ENCODE results near the gene DES. TPM values are rescaled to one million over a fixed set of nuclear protein-coding genes. Genes with fewer than 3 reads are reported as not detected.

The DES gene
- total RNA-seq, 1 donor from 2014 or later: not detected

DNA sequence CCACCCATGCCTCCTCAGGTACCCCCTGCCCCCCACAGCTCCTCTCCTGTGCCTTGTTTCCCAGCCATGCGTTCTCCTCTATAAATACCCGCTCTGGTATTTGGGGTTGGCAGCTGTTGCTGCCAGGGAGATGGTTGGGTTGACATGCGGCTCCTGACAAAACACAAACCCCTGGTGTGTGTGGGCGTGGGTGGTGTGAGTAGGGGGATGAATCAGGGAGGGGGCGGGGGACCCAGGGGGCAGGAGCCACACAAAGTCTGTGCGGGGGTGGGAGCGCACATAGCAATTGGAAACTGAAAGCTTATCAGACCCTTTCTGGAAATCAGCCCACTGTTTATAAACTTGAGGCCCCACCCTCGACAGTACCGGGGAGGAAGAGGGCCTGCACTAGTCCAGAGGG is 803 bp upstream of the DES start:
- H3K4me1 Mint-ChIP-seq: no peaks in the 10 kb centered on the region
- H3K27me3 Mint-ChIP-seq: peaks cover 44% of the 10 kb centered on the region
- H3K9me3 Mint-ChIP-seq: no peaks in the 10 kb centered on the region
- DNase-seq: no peak
- no peaks in the 10 kb centered on the region for H3K36me3 Mint-ChIP-seq (ENCODE audit: low read depth)
- no peak overlapping the region for H3K4me3 Mint-ChIP-seq
- H3K27ac Mint-ChIP-seq: no peak overlapping the region
- intact Hi-C loops (cut with micrococcal nuclease): no loop called here

- Mint-ChIP-seq H3K27ac (no peak overlapping the region), H3K27me3 (peaks cover 37% of the 10 kb centered on the region), H3K4me3 (no peak overlapping the region), H3K4me1 (no peaks in the 10 kb centered on the region), H3K9me3 (no peaks in the 10 kb centered on the region), H3K36me3 (ENCODE audit: low read depth) (no peaks in the 10 kb centered on the region)
- intact Hi-C loops (cut with micrococcal nuclease): no loop called here
- DNase-seq: no peak
Observed at GRCh38 chr2:219419012-219419324, 791 bp downstream of the DES start.

DNA sequence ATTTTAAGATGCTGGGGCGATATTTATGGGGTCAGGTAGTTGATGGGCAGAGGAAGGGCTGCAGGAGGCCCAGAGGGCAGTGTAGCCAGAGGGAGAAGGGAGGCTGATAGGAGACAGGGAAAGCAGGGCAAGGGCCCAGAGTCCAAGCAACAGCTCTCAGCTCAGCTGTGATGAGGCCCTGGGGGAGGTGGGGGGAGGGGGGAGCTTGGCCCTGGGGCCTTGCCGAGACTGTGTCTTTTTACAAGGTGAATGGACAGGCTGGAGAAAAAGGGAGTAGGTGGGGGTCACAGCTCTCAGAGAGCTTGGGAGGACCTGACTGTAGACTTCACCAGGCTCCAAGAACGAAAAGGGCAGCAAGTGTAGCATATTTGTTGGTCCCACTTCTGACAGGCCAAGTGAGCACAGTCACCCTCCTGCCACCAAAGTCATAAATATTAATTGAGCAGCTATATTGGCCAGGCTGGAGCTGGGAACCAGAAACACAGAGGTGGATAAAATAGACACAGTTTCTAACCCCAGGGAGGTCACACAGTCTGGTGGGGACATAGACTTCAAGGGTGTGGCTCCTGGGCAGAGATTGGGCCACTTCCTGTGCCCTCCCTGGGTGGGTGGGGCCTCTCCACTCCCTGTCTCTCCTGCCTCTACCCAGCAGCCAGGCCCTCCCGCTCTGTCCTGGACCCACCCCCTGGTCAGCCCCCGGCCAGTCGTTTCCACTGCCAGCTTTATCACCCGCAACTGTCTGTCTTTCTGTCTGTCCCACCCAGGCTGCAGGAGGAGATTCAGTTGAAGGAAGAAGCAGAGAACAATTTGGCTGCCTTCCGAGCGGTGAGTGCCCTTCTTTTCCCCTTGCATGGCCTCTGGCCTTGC is 1.4 kb downstream of the DES start:
- no peak overlapping the region for H3K4me3 Mint-ChIP-seq
- H3K9me3 Mint-ChIP-seq: no peaks in the 10 kb centered on the region
- peaks cover 36% of the 10 kb centered on the region for H3K27me3 Mint-ChIP-seq
- H3K36me3 Mint-ChIP-seq (ENCODE audit: low read depth): no peaks in the 10 kb centered on the region
- H3K27ac Mint-ChIP-seq: no peak overlapping the region
- no peak for DNase-seq
- no peaks in the 10 kb centered on the region for H3K4me1 Mint-ChIP-seq
- intact Hi-C loops (cut with micrococcal nuclease): no loop called here

GRCh38 chr2:219420687-219421086 is 2.5 kb downstream of the DES start:
- no peaks in the 10 kb centered on the region for H3K36me3 Mint-ChIP-seq (ENCODE audit: low read depth)
- intact Hi-C loops (cut with micrococcal nuclease): no loop called here
- peaks cover 27% of the 10 kb centered on the region for H3K27me3 Mint-ChIP-seq

DNA sequence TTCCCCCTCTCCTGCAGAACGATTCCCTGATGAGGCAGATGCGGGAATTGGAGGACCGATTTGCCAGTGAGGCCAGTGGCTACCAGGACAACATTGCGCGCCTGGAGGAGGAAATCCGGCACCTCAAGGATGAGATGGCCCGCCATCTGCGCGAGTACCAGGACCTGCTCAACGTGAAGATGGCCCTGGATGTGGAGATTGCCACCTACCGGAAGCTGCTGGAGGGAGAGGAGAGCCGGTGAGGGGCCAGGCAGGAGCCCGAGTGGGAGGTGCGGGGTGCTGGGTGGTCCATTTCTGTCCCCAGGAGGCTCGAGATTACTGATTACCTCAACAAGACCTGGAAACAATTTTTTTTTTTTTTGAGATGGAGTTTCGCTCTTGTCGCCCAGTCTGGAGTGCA is 3.1 kb downstream of the DES start:
- no peak for DNase-seq
- no peak overlapping the region for H3K4me3 Mint-ChIP-seq
- no peaks in the 10 kb centered on the region for H3K9me3 Mint-ChIP-seq
- no peaks in the 10 kb centered on the region for H3K4me1 Mint-ChIP-seq
- peaks cover 23% of the 10 kb centered on the region for H3K27me3 Mint-ChIP-seq
- no peak overlapping the region for H3K27ac Mint-ChIP-seq
- H3K36me3 Mint-ChIP-seq (ENCODE audit: low read depth): no peaks in the 10 kb centered on the region
- intact Hi-C loops (cut with micrococcal nuclease): no loop called here

More at GRCh38 chr2:219420687-219421086, 2.5 kb downstream of the DES start:
- Mint-ChIP-seq H3K4me1 (no peaks in the 10 kb centered on the region), H3K27ac (no peak overlapping the region), H3K4me3 (no peak overlapping the region), H3K9me3 (no peaks in the 10 kb centered on the region)
- no peak for DNase-seq

- DNase-seq: no peak
- Mint-ChIP-seq H3K36me3 (ENCODE audit: low read depth) (no peaks in the 10 kb centered on the region), H3K4me3 (no peak overlapping the region), H3K9me3 (no peaks in the 10 kb centered on the region), H3K27me3 (peaks cover 20% of the 10 kb centered on the region), H3K27ac (no peak overlapping the region), H3K4me1 (no peaks in the 10 kb centered on the region)
- intact Hi-C loops (cut with micrococcal nuclease): no loop called here
Observed at GRCh38 chr2:219422952-219423534, 4.9 kb downstream of the DES start.

DNA sequence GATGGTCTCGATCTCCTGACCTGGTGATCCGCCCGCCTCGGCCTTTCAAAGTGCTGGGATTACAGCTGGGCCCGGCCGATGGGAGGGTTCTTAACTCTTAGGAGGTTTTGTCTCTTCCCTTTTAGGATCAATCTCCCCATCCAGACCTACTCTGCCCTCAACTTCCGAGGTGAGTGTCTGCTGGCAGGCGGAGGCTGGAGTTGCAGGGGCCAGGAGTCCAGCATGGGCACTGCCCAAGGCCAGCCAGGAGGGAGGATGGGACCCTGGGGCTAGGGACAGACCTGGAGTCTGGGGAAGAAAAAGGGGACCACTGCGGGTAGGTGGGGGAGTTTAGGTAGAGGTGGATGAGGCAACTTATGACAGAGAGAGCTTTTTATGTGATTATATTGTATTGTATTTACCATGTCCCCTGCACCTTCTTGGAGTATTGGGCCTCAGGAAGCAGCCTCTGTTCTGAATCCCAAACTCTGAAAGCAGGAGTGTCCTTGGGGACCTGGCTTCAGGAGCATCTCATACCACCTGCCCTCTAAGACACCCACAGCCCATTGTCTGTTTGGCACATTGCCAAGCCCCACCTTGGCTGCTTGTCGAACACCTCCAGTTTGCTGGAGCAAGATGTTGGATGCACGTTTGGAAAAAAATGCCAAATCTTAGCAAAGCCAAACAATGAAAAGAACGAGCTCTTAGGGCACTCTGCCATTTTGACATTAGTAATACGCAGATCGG is 5.6 kb downstream of the DES start:
- Mint-ChIP-seq H3K4me3 (no peak overlapping the region), H3K9me3 (no peaks in the 10 kb centered on the region), H3K36me3 (ENCODE audit: low read depth) (no peaks in the 10 kb centered on the region), H3K27ac (no peak overlapping the region), H3K4me1 (no peaks in the 10 kb centered on the region), H3K27me3 (peaks cover 18% of the 10 kb centered on the region)
- DNase-seq: no peak
- intact Hi-C loops (cut with micrococcal nuclease): no loop called here

DNA sequence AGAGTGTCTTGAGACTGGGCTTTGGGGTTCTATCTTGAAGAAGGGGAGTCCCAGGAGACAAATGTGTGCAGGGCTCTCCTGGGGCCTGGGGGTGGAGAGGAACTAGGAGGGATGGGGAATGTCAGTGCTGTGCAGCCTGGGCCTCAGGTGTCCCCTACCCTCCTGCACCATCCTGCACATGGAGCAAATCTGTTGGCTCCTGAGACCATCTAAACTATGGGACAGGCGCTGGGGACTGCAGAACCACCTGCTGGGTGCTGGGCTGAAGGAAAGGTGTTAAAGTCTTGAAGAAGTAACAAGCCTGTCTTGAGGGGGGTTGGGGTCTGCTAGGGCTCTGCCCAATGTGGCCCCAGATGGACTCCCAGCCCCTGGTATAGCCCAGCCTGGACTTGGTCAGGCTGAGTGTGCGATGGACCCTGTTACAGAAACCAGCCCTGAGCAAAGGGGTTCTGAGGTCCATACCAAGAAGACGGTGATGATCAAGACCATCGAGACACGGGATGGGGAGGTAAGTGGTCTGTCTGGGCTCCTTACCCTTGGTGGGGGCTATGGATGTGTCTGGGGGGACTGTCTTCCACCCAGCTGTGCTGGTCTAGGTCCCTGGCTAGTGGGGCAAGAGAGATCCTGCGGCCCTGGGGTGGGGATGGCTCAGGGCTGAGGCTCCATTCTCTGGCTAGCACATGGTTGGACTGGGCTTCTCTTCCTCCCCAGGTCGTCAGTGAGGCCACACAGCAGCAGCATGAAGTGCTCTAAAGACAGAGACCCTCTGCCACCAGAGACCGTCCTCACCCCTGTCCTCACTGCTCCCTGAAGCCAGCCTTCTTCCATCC is 7.3 kb downstream of the DES start:
- Mint-ChIP-seq H3K4me1 (no peaks in the 10 kb centered on the region), H3K4me3 (no peak overlapping the region), H3K27me3 (peaks cover 9% of the 10 kb centered on the region), H3K27ac (no peak overlapping the region), H3K36me3 (ENCODE audit: low read depth) (no peaks in the 10 kb centered on the region), H3K9me3 (no peaks in the 10 kb centered on the region)
- no peak for DNase-seq
- intact Hi-C loops (cut with micrococcal nuclease): no loop called here

DNA sequence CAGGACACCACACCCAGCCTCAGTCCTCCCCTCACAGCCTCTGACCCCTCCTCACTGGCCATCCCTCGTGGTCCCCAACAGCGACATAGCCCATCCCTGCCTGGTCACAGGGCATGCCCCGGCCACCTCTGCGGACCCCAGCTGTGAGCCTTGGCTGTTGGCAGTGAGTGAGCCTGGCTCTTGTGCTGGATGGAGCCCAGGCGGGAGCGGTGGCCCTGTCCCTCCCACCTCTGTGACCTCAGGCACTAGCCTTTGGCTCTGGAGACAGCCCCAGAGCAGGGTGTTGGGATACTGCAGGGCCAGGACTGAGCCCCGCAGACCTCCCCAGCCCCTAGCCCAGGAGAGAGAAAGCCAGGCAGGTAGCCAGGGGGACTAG is 7.9 kb downstream of the DES start:
- no peaks in the 10 kb centered on the region for H3K36me3 Mint-ChIP-seq (ENCODE audit: low read depth)

DNA sequence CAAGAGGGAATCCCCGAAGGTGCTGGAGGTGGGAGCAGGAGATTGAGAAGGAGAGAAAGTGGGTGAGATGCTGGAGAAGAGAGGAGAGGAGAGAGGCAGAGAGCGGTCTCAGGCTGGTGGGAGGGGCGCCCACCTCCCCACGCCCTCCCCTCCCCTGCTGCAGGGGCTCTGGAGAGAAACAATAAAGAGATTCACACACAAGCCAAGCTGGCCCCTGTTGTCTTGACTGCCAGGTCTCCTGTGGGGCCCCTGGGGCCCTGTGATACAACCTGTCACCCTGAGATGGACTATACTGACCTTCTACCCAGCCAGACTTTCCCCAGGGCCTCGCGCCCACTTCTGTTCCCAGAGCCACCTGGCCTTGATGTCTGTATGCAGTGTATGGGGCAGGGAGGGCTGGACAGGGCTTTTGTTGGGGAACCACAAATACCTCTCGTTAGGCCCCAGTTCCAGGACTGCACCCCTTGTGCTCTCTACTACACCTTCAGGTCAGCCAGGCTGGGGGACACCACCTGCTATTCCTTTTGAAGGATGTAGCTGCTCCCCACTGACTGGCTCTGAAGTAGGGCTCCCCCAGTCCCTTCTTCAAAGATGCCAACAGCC is 8.5 kb downstream of the DES start:
- Mint-ChIP-seq H3K27ac (no peak overlapping the region), H3K36me3 (ENCODE audit: low read depth) (no peaks in the 10 kb centered on the region), H3K4me3 (no peak overlapping the region), H3K27me3 (peaks cover 9% of the 10 kb centered on the region), H3K9me3 (no peaks in the 10 kb centered on the region), H3K4me1 (no peaks in the 10 kb centered on the region)
- DNase-seq: no peak
- intact Hi-C loops (cut with micrococcal nuclease): no loop called here

More for the DNA sequence above, 7.9 kb downstream of the DES start:
- no peak for DNase-seq
- Mint-ChIP-seq H3K9me3 (no peaks in the 10 kb centered on the region), H3K4me1 (no peaks in the 10 kb centered on the region), H3K4me3 (no peak overlapping the region), H3K27me3 (peaks cover 9% of the 10 kb centered on the region), H3K27ac (no peak overlapping the region)
- intact Hi-C loops (cut with micrococcal nuclease): no loop called here

DNA sequence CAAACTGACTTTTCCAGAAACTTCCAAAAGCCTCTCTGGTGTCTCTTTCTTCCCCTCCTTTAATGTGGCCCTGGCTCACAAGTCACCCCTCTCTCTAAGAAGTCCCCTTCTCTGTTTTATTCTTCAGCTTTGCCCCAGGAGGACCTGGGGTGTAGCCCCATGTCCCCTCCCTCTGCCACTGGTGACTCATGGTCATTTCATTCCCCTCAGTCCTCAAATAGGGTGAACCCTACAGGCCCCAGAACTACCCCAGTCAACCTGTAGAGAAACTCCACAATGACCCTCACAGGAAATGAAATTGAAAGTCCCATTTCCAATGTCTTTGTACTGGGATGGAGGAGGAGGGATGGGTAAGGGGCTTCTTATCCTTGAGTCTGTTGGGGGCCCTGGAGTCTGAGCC is 10.3 kb downstream of the DES start:
- Mint-ChIP-seq H3K27ac (no peak overlapping the region), H3K4me1 (no peaks in the 10 kb centered on the region), H3K27me3 (peaks cover 12% of the 10 kb centered on the region), H3K4me3 (no peak overlapping the region), H3K9me3 (no peaks in the 10 kb centered on the region), H3K36me3 (ENCODE audit: low read depth) (no peaks in the 10 kb centered on the region)
- no peak for DNase-seq
- intact Hi-C loops (cut with micrococcal nuclease): no loop called here

DNA sequence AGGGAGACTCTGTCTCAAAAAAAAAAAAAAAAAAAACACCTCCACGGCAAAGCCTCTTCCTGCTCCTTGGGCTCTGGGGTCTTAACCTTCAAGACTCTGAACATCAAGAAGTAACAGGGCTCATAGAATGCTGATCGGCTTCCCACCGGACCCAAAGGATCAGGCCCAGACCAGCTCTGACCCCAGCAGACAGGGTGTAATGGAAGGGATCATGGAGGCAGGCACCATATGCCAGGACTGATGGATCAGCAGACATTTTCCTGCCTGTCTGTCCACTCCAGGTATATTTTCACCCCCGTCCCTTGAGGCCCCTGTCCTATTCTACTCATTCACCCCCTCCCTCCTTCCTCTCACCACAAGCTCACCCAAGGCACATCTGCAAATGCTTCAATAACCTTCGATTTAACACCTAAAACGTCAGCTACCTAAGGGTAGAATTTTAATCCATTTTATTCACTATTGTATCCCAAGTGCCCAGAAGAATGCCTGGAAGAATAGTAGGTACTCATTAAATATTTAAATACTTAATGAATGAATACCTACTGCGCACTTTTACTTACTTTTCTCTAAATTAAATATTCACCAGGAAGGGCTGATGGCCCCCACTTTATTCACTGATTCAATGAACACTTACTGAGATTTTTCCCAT is 11.9 kb downstream of the DES start:
- no peak for DNase-seq
- Mint-ChIP-seq H3K27ac (no peak overlapping the region), H3K4me1 (no peaks in the 10 kb centered on the region), H3K36me3 (ENCODE audit: low read depth) (no peaks in the 10 kb centered on the region), H3K9me3 (no peaks in the 10 kb centered on the region), H3K4me3 (no peak overlapping the region), H3K27me3 (peaks cover 21% of the 10 kb centered on the region)
- intact Hi-C loops (cut with micrococcal nuclease): no loop called here
